ENCODE results near the gene KIF21B. TPM values are rescaled to one million over a fixed set of nuclear protein-coding genes. Genes with fewer than 3 reads are reported as not detected.
A peak's percentile ranks its signal among the peaks of the same experiment; 100 is the strongest.

Gene KIF21B
- total RNA-seq, 1 donor from 2014 or later, result 10.2 TPM

- no peaks in the 10 kb centered on the region for H3K4me1 ChIP-seq
- intact Hi-C loops (cut with DNase I), result no loop called here
- H3K27me3 ChIP-seq, result no peaks in the 10 kb centered on the region
- no peaks in the 10 kb centered on the region for H3K36me3 ChIP-seq
- H3K4me3 ChIP-seq, result no peak overlapping the region
- TF ChIP-seq CTCF (IDR thresholded peaks at IDR 0.05), result no peak
- no peak for DNase-seq (ENCODE audit: low spot score in 2 of 2)
- H3K9me3 ChIP-seq, result no peaks in the 10 kb centered on the region
- H3K27ac ChIP-seq, result no peak overlapping the region
These were observed 41.2 kb downstream of the KIF21B start for GRCh38 chr1:200982071-200982945.

- no peak overlapping the region for H3K27ac ChIP-seq
- H3K4me3 ChIP-seq, result no peak overlapping the region
- no peak for TF ChIP-seq CTCF (IDR thresholded peaks at IDR 0.05)
- no peaks in the 10 kb centered on the region for H3K9me3 ChIP-seq
- intact Hi-C loops (cut with DNase I), result no loop called here
- DNase-seq (ENCODE audit: low spot score in 2 of 2), result no peak
- H3K27me3 ChIP-seq, result no peaks in the 10 kb centered on the region
- no peaks in the 10 kb centered on the region for H3K36me3 ChIP-seq
- no peaks in the 10 kb centered on the region for H3K4me1 ChIP-seq
These were observed 42.2 kb downstream of the KIF21B start for GRCh38 chr1:200981278-200981677.

GRCh38 chr1:200980873-200981272, 42.6 kb downstream of the KIF21B start:
- no peak for DNase-seq (ENCODE audit: low spot score in 2 of 2)
- Histone ChIP-seq H3K4me3 (no peak overlapping the region), H3K4me1 (no peaks in the 10 kb centered on the region), H3K27ac (no peak overlapping the region), H3K9me3 (no peaks in the 10 kb centered on the region), H3K36me3 (no peaks in the 10 kb centered on the region), H3K27me3 (no peaks in the 10 kb centered on the region)
- TF ChIP-seq CTCF (IDR thresholded peaks at IDR 0.05), result no peak
- intact Hi-C loops (cut with DNase I), result no loop called here

- no peaks in the 10 kb centered on the region for H3K9me3 ChIP-seq
- no peak for DNase-seq (ENCODE audit: low spot score in 2 of 2)
- no peak overlapping the region for H3K4me3 ChIP-seq
- H3K4me1 ChIP-seq, result no peaks in the 10 kb centered on the region
- intact Hi-C loops (cut with DNase I), result no loop called here
- H3K36me3 ChIP-seq, result no peaks in the 10 kb centered on the region
- no peak overlapping the region for H3K27ac ChIP-seq
- H3K27me3 ChIP-seq, result no peaks in the 10 kb centered on the region
- no peak for TF ChIP-seq CTCF (IDR thresholded peaks at IDR 0.05)
These were observed 43.1 kb downstream of the KIF21B start for GRCh38 chr1:200980452-200980772.

GRCh38 chr1:200979574-200980451, 43.7 kb downstream of the KIF21B start:
- no peak for DNase-seq (ENCODE audit: low spot score in 2 of 2)
- TF ChIP-seq CTCF (IDR thresholded peaks at IDR 0.05), result peak in 1 of 3 experiments; percentile 22
- Histone ChIP-seq H3K27me3 (no peaks in the 10 kb centered on the region), H3K36me3 (no peaks in the 10 kb centered on the region), H3K4me3 (no peak overlapping the region), H3K27ac (no peak overlapping the region), H3K9me3 (no peaks in the 10 kb centered on the region), H3K4me1 (no peaks in the 10 kb centered on the region)
- intact Hi-C loops (cut with DNase I), result no loop called here
